GM21529 (cell line): ENCODE results near the gene MYADML2.
A peak's percentile ranks its signal among the peaks of the same experiment; 100 is the strongest.

Experiments
- ATAC-seq: cut with Tn5 transposase; IDR thresholded peaks from one replicate; pipeline ENCODE4 v1.9.1; 2021; ENCODE audit not compliant: unreplicated experiment

Gene MYADML2

GRCh38 chr17:81940538-81941483 is 6.2 kb downstream of the MYADML2 start:
- ATAC-seq, result no peak

- ATAC-seq, result no peak
These were observed 7.1 kb downstream of the MYADML2 start for GRCh38 chr17:81939881-81940385.

- ATAC-seq, result no peak
These were observed 7.8 kb downstream of the MYADML2 start for GRCh38 chr17:81939218-81939617.

- ATAC-seq, result no peak
These were observed 11.3 kb downstream of the MYADML2 start for GRCh38 chr17:81935709-81936084.

GRCh38 chr17:81934850-81935708 is 12.0 kb downstream of the MYADML2 start:
- no peak for ATAC-seq

GRCh38 chr17:81934098-81934757 is 12.8 kb downstream of the MYADML2 start:
- no peak for ATAC-seq

GRCh38 chr17:81933178-81933699 is 13.8 kb downstream of the MYADML2 start:
- ATAC-seq, result no peak

- no peak for ATAC-seq
These were observed 14.6 kb downstream of the MYADML2 start for GRCh38 chr17:81932333-81932983.

GRCh38 chr17:81931557-81932332 is 15.3 kb downstream of the MYADML2 start:
- no peak for ATAC-seq

- ATAC-seq, result no peak
These were observed 15.9 kb downstream of the MYADML2 start for GRCh38 chr17:81931189-81931556.

- no peak for ATAC-seq
These were observed 16.6 kb downstream of the MYADML2 start for GRCh38 chr17:81930142-81931125.

- ATAC-seq, result no peak
These were observed 17.5 kb downstream of the MYADML2 start for GRCh38 chr17:81929253-81930141.

GRCh38 chr17:81928544-81929252 is 18.3 kb downstream of the MYADML2 start:
- ATAC-seq, result no peak

- ATAC-seq, result peak; percentile 54
These were observed 19.1 kb downstream of the MYADML2 start, which contains the start of gene MAFG for GRCh38 chr17:81927653-81928543. MAFG (minus strand) TSS chr17:81927735; CDS start chr17:81923185, 4,550 bp downstream.

- ATAC-seq, result peak; percentile 10
These were observed 19.8 kb downstream of the MYADML2 start for GRCh38 chr17:81927152-81927652.
